ENCODE data around the gene CLK2. TPM values are rescaled to one million over a fixed set of nuclear protein-coding genes. Genes with fewer than 3 reads are reported as not detected.

CLK2 gene
- 10 to 100 TPM; 48.1 to 49.8 TPM for total RNA-seq
- polyA plus RNA-seq (2013, experiment 1 of 2): 53.8 TPM
- polyA plus RNA-seq (2013, experiment 2 of 2): 69.6 TPM
- 46.9 to 129 (median 83.5) reads per million in 172 experiments for total RNA-seq

- Mint-ChIP-seq H3K36me3 (ENCODE audit: low read depth) (peaks cover 48% of the 10 kb centered on the region), H3K4me3 (peak within 1 kb of the TSS; percentile 100), H3K9me3 (no peaks in the 10 kb centered on the region), H3K4me1 (ENCODE audit: low read depth) (peaks cover 50% of the 10 kb centered on the region), H3K27me3 (no peaks in the 10 kb centered on the region), H3K27ac (peak within 1 kb of the TSS; percentile 97)
- no peaks in the 10 kb centered on the region for H3K9me3 ChIP-seq (ENCODE audit: control insufficient read depth in 1 of 2, insufficient read depth in 1 of 2, low read length in 2 of 2)
- DNase-seq: peak; percentile 85 to 97 (median 95)
- peak within 1 kb of the TSS; percentile 66 for H3K4me3 ChIP-seq (ENCODE audit: low read length)
- H3K36me3 ChIP-seq (ENCODE audit: insufficient read depth, low read length): peaks cover 27% of the 10 kb centered on the region
- H3K4me1 ChIP-seq (ENCODE audit: insufficient read depth, low read length): peaks cover 47% of the 10 kb centered on the region
- ATAC-seq (ENCODE audit: poor library complexity): peak; percentile 82
- peak within 1 kb of the TSS; percentile 59 to 65 for H3K27ac ChIP-seq (ENCODE audit: low read depth in 1 of 2, low read length in 2 of 2)
- intact Hi-C loops (cut with DNase I, micrococcal nuclease): loop anchor here (1.0 to 10.0 kb wide), 6 partner anchors 11 to 781 kb away; partner anchors contain the start of genes SCAMP3 (in 2 of the 2), DAP3 (in 1 of the 2), ENTREP3 (in 1 of the 2) and FDPS (in 1 of the 2)
- no peak for TF ChIP-seq CTCF (IDR thresholded peaks at IDR 0.05)
- ChIA-PET POLR2A (interaction anchor here (0.6 to 3.7 kb wide), 17 partner anchors 9 to 1602 kb away, joined by 3 to 54 read pairs (median 5); partner anchors contain the start of genes ASH1L, FDPS, GON4L and KRTCAP2), CTCF (interaction anchor here (1.2 to 4.3 kb wide), 3 partner anchors 10 to 50 kb away, joined by 3 to 23 read pairs (median 22); no protein-coding TSS in a partner anchor)
- no peaks in the 10 kb centered on the region for H3K27me3 ChIP-seq (ENCODE audit: control insufficient read depth in 1 of 2, insufficient read depth in 2 of 2, low read length in 2 of 2)
Measured at GRCh38 chr1:155273343-155274245, at the start of gene CLK2. Gene CLK2 (minus strand): TSS chr1:155273504. CDS start chr1:155270977, 2,527 bp downstream.

GRCh38 chr1:155322571-155322952 lies 49.3 kb upstream of the CLK2 start:
- Histone ChIP-seq H3K9me3 (ENCODE audit: control insufficient read depth in 1 of 2, insufficient read depth in 1 of 2, low read length in 2 of 2) (no peaks in the 10 kb centered on the region), H3K4me3 (ENCODE audit: low read length) (peak overlapping the region; percentile 100), H3K36me3 (ENCODE audit: insufficient read depth, low read length) (peaks cover 11% of the 10 kb centered on the region), H3K4me1 (ENCODE audit: insufficient read depth, low read length) (peaks cover 49% of the 10 kb centered on the region), H3K27me3 (ENCODE audit: control insufficient read depth in 1 of 2, insufficient read depth in 2 of 2, low read length in 2 of 2) (no peaks in the 10 kb centered on the region), H3K27ac (ENCODE audit: low read depth in 1 of 2, low read length in 2 of 2) (no peak overlapping the region)
- ChIA-PET POLR2A (interaction anchor here (1.2 to 7.1 kb wide), 6 partner anchors 15 to 82 kb away, joined by 3 to 51 read pairs (median 14); partner anchors contain the start of genes CLK2, FDPS and SCAMP3), CTCF (interaction anchor here (0.9 to 6.4 kb wide), 7 partner anchors 44 to 78 kb away, joined by 3 to 114 read pairs (median 6); partner anchors contain the start of genes CLK2, ENTREP3, HCN3 and SCAMP3)
- DNase-seq: peak in 2 of 14 experiments; percentile 35 to 50
- TF ChIP-seq CTCF (IDR thresholded peaks at IDR 0.05): no peak
- peaks cover 48% of the 10 kb centered on the region for H3K4me1 Mint-ChIP-seq (ENCODE audit: low read depth)
- H3K27me3 Mint-ChIP-seq: no peaks in the 10 kb centered on the region
- no peaks in the 10 kb centered on the region for H3K9me3 Mint-ChIP-seq
- intact Hi-C loops (cut with DNase I, micrococcal nuclease): loop anchor here (1.0 to 5.0 kb wide), 4 partner anchors 44 to 270 kb away; partner anchors contain the start of gene ASH1L (in 1 of the 2)
- H3K4me3 Mint-ChIP-seq: peak overlapping the region; percentile 86
- H3K36me3 Mint-ChIP-seq (ENCODE audit: low read depth): no peaks in the 10 kb centered on the region
- no peak overlapping the region for H3K27ac Mint-ChIP-seq
- no peak for ATAC-seq (ENCODE audit: poor library complexity)

Data from CD4-positive, alpha-beta T cell (primary cell).